GM12864 (cell line): Measurements from ENCODE around the gene STX8.

Experiments used
- DNase-seq: peaks from one replicate; pipeline ENCODE4 v3.0.0-alpha.2; 2011; ENCODE audit warnings: low read depth
- H3K4me3 ChIP-seq: 2 replicates; pipeline ENCODE4 v1.5.1; 2011; ENCODE audit warnings: mild to moderate bottlenecking, low read depth, low read length, control low read depth
- TF ChIP-seq, protein P1 (sequence below): IDR thresholded peaks from 2 replicates; pipeline ENCODE4 v1.5.1; 2011; ENCODE audit warnings: low read depth, mild to moderate bottlenecking, moderate library complexity, low read length, control low read depth, inconsistent platforms; ENCODE audit errors: missing control alignments

The STX8 gene

DNA sequence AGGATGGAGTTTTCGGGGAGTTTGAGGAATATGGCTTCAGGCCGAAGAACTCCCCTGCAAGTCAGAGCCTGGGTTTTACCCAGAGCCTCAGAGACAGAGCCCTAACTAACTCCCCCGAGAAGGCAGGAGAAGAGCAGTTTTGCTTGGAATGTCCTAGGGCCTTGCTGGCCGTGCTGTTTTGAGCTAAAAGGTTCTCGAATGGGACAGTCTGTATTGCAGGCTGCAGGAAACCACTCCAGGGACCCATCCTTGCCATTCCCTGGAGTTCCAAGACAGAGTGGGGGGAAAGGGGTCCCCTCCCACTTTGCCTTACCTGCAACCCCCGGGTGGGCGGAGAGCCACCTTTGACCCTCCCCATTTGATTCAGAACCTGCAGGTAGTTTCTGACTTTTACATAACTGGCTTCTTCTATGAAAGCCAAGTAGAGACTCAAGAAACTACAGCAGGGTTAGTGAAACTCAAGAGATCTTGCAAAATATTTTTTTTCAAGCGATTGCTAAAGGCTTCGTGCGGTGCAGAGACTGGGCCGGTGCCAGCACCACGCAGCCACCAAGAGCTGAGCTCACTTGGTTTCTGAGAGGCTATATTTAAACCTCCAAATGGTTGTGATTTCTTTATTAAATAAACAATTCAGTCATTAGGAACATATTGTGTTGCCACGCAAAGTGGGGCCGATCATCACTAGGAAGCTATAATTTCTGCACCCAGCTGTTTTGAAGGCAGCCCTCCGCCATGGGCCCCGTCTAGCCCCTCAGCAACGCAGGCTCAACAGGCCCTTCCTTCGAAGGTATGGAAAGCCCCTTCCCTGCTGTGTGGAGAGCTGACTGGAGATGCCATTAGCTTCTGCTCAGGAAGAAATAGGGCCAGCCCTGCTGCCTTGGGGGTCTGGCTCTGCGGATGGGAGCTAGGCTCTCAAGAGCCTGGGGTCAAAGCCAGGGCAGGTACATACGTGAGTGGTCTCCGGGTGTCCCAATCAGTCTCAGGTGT, 331.3 kb downstream of the STX8 start:
- TF ChIP-seq, protein P1, sequence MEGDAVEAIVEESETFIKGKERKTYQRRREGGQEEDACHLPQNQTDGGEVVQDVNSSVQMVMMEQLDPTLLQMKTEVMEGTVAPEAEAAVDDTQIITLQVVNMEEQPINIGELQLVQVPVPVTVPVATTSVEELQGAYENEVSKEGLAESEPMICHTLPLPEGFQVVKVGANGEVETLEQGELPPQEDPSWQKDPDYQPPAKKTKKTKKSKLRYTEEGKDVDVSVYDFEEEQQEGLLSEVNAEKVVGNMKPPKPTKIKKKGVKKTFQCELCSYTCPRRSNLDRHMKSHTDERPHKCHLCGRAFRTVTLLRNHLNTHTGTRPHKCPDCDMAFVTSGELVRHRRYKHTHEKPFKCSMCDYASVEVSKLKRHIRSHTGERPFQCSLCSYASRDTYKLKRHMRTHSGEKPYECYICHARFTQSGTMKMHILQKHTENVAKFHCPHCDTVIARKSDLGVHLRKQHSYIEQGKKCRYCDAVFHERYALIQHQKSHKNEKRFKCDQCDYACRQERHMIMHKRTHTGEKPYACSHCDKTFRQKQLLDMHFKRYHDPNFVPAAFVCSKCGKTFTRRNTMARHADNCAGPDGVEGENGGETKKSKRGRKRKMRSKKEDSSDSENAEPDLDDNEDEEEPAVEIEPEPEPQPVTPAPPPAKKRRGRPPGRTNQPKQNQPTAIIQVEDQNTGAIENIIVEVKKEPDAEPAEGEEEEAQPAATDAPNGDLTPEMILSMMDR, result no peak
- DNase-seq, result no peak
- no peak overlapping the region for H3K4me3 ChIP-seq

DNA sequence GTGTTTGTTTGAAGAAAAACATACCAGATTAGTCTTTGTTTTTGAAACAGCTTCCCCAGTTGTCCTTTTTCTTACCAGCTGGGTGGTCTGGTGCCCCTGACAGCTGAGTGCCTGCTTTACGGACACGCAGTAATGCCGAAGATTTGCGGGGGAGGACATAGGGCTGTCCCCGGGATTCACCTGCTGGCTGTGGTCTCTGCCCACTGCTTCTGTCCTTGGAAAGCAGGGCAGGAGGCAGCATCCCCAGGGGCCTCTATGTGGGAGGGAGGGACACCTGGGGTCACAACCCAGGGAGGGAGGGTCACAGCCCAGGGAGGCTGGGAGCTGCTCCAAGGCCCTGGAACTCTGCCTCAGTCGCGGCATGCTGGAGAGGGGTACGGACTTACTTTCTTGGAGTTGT, 332.6 kb downstream of the STX8 start:
- TF ChIP-seq, protein P1, result no peak
- H3K4me3 ChIP-seq, result no peak overlapping the region
- DNase-seq, result no peak

DNA sequence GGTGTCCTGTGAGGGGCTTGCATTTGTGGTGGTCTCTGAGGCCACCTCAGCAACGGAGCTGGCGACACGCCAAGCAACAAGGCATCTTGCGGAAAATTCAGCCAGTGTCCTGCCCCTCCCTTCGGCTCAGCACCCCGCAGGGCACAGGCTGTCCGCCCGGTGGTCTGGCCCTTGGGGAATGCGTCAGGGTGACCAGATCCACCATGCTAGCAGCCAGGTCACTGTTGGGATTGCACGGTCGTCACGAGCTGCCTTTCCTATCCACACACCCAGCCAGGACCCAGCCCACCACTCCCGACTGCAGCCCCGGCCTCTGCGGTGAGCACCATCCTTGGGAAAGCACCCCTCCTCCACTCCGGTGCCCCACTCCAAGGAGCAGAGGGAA, 333.1 kb downstream of the STX8 start:
- no peak overlapping the region for H3K4me3 ChIP-seq
- DNase-seq, result no peak
- TF ChIP-seq, protein P1, result no peak

DNA sequence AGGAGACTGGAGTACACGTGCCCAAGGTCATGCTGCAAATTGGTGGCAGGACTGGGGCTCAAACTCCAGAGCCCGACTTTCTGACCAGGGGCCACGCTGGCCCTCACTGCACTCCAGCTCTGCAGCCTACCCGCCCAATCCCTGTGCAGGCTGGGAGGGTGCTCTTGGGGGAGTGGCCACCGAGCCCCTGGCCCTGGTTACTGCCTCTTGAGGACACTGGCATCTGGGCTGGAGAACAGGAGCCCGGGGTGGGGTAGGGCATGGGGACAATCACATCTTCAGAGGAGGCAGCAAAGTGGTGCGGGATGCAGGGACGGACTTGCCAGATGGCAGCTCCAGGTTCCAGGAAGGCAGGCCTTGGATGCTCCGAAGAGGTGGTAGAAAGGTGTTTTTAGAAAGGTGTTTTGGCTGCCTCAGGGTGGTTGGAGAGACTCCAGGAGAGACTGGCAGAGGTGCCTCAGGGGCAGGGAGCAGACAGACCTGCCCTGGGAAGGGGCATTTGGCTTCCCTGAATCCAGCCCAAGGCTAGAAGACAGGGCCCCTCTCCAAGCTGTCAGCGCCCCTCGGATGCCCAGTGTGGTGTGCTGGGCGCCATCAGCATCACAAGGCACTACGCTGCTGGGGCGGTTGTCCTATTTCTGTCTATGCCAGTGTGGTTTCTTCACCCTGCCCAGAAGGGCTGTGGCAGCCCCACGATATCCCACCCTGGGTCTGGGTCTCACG, 333.7 kb downstream of the STX8 start:
- H3K4me3 ChIP-seq, result no peak overlapping the region
- TF ChIP-seq, protein P1, result no peak
- DNase-seq, result no peak

DNA sequence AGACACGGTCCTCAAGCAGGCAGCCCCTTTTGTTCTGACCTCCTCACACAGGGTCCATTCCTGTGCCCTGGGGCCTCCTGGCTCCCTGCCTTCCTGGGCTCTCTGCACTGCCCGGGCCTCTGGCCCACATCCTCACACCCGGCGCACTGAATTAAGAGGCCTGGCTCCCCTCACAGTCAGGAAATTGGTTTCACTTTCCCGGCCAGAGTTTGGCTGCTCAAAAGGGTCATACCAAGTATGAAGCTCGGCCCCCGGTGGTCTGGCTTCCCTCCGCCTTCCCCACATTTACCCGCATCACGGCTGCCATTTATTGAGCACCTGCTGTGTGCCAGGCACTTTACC, 334.3 kb downstream of the STX8 start:
- H3K4me3 ChIP-seq, result no peak overlapping the region
- DNase-seq, result no peak
- TF ChIP-seq, protein P1, result no peak

DNA sequence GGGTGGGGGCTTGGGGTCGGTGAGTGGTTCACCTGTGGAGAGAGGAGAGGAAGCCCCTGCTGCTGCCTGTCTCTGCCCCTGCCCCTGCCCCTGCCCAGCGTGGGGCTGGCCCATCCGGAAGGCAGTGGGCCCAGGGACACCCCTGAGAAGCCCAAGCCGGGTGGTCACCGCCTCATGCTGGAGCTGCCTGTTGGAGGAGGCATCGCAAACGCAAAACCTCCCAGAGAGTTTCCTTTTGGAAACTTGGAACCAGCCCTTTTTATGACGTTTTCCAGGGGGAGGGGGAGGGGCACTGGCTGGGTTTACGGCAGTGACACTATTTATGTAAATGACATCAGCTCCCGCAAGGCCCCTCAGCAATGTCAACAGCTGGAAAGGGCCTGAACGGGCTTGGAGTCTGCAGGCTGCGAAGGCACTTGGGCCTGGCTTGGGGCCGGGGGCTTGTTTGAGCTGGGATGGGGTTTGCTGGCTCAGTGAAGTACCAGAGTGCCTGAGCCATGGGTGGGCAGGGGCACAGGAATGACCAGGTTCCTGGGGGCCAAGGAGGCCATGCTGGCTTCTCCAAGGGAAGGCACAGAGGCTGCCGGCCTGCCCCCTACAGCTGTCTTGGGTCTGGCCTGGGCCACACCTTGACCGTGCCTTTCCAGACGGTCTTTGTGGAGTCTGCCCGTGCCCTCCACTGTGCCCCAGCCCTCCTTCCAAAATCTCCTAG, 334.8 kb downstream of the STX8 start:
- no peak for DNase-seq
- TF ChIP-seq, protein P1, result no peak
- H3K4me3 ChIP-seq, result no peak overlapping the region
